NCI-H1417 (cell line): ENCODE results near the gene RAPGEF1.

ENCODE experiments used
- DNase-seq, 3 experiments: peaks; one replicate each; lab custom pipeline; 2025; lab: John Stamatoyannopoulos, UW

The RAPGEF1 gene

DNA sequence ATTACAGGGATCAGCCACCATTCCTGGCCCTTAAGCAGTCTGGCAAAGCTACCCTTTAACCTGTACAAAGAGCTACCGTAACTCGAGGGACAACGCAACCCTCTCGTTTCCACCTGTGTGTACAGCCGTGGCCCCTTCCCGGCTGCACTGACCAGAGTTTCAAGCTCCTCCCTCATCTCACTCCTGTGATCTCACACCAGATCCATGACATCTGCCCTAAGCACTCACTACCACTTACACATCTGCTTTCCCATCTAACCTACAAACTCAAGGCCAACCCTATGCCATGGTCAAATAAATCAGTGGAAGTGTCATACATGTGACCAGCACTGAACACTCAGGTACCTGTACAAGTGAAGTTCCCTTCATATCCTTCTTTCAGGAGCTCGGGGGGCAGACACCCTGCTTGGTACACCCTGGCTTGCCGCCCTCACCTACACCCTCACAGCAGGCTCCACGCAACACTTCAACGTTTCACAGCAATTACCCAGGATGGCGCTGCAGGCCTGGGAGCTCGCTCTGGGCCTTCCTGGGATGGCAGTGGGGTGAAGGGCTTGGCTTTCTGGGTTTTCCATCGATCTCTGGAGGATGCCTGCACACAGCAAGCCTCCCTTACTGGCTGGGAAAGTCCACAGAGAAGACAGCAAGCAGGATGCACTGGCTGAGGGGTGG is 132.8 kb downstream of the RAPGEF1 start:
- DNase-seq = no peak

DNA sequence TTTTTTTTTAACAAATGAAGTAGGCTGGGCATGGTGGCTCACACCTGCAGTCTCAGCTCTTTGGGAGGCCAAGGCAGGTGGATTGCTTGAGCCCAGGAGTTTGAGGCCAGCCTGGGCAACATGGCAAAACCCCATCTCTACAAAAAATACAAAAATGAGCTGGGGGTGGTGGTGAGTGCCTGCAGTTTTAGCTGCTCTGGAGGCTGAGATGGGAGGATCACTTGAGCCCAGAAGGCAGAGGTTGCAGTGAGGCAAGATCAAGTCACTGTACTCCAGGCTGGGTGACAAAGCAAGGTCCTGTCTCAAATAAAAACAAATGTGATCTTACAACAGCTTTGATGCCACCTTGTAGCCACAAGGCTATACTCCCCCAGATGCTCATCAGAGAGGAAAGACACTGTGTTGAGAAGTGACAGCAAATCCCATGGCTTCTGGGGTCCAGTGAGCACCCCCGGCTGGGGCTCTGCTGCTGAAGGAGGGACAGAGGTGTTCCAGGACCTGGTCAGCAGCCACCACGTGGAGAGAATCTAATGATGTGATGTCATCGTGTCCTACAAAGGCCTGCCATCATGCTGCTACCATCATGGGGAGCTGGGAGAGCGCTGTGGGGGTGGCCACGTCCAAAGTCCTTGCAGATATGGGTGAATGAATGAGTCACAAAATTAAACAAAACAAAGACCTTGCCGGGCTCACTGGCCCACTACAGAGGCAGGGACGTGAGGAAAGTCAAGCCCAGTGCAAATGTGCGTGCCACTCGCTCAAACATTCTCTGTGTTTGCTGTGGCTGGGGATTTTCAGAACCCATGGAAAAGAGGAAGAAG is 133.9 kb downstream of the RAPGEF1 start:
- no peak for DNase-seq

DNA sequence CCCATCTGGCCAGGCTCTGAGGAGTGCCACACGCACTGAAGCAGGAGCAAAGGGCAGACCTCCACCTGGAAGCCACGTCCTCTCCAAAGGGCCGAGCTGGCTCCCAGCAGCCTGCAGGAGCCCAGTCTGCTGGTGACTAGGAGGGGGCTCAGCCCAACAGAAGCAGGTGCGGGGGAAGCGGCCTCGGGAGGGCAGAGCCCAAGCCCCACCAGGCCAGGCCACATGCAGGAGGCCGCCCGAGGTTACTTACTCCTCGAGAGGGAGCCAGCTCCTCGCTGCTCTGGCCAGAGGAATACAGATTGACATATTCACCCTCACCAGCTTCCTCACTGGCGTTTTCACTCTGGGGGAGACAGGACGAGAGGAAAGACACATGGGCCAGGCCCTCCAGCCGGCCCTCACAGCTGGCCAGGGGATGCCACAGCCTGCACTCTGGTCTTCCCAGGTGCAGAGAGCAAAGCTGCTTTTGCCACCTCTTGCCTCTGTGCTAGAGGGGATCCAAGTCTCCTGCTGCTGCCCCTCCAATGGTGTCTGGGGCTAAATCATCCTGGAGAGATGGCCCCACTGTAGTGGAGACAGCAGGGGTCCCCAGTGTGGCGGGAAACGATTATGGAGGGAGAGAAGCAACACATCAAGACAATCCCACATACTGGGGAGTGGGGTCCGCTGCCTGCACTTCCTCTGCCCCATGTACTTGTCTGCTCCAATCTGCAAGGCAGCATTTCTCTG is 136.0 kb downstream of the RAPGEF1 start:
- no peak for DNase-seq

DNA sequence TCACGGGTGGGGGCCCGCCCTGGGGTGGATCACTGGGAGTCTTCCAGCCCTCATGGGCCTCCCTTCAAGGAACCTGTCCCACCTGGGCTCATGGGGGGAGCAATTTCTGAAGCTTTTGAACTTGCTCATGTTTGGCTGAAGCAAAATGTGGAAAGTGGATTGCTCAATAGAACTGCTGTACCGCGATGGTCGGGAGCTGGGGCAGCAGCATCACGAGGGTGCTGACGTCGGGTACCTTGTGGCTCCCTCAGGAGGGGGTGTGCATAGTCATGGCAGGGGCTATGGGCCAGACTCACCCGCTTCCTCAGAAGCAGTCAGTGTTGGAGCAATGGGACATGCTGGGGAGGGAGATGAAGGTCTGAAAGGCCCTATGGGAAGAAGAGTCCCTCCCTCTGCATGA is 136.7 kb downstream of the RAPGEF1 start:
- no peak for DNase-seq

DNA sequence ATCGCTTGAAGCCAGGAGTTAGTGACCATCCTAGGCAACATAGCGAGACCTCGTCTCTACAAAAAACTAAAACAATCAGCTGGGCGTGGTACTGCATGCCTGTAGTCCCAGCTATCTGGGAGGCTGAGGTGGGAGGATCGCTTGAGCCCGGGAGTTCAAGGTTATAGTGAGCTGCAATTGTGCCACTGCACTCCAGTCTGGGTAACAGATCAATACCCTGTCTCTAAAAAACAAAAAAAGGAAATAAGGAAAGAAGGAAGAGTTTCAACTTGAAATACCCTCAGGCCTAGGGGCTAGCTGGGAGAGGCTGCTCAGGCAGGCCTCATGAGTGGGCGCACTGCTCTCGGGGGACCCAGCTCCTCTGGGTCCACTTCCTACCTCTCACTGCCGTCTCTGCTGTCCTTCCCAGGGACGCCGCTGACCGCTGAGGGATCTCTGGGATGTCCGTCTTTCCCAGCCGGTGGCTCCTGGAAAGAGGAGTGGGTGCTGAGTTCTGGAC is 138.1 kb downstream of the RAPGEF1 start:
- no peak for DNase-seq

DNA sequence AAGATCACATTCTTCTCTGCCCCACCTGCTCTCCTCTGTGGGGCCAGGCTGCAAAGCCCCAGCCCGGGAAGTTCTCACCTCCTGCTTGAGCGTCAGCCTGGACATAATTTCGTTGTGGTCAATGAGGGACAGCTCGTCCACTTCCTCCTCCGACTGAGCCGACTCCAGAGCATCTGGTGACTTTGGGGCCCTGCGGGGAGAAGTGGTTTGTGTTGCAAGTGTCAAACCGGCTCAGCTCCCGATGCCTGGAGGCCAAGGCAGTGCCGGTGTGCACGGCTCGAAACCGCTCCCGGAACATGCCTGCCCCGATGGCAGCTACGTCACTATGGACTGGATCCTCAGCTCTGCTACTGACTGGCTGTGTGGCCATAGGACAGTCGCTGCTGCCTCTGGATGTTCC is 141.8 kb downstream of the RAPGEF1 start:
- no peak for DNase-seq

DNA sequence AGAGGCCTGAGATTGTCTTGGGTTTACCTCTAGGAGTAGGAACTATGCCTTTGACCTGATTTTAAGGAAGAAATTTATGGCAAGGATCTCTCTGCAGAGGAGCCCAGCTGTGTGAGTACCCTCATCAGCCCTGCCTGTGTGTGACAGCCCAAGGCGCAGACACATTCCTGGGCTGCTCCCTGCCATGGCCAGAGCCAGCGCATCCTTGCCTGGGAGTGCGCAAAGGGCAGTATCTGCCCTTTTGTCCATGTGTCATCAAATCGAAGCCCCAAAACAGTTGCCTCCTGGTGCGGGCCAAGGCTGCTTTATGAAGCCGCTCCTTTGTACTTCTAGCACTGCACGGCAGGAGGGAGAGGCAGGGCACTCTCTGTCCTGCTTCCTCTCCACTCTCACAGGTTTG is 142.6 kb downstream of the RAPGEF1 start:
- no peak for DNase-seq

DNA sequence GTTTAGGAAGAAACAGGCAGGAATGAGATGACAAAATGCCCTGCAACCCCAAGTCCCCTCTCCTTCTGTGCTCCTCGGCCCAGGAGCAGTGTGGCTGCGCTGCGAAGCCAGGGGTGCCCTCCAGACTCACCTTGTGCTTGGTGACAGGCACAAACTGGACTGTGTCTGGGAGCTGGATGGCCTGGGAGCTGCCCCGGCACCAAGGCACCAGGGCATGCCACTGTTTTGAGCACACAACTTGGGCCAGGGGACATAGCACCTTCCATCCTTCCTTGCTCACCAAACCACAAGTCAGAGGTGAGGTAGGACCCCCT is 143.5 kb downstream of the RAPGEF1 start:
- no peak for DNase-seq

DNA sequence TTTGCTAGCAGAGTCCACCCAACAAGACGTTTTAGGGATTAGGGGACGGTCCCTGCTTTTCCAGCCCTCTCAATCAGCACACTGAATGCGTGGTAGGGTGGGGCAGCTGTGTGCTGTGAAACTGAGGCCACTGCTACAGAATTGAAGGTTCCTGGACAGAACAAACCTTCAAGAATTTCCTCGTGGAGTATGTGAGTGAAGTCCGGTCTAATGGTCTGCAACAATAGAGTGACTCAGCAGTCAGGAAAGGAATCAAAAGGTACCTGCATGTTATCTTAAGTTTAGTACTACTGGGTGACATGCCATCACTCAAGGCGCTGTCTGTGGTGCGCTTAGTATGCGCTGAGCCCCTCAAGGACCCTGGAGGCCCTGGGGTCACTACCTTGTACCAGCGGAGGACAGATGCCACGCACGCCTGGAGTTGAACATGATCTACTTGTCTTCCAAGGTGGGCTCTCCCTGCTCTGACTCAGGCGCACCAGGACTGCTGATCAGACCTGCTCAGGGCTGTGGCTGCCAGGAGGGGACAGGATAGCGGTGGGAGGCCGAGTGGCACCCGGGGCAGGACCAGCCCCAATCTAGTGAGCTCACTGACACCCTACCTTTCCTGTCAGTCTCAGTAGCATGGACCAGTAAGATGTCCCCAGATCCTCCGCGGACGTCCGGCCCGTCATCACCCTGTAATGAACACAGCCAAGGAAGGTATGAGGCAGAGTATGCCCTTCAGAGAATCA is 144.0 kb downstream of the RAPGEF1 start:
- no peak for DNase-seq

DNA sequence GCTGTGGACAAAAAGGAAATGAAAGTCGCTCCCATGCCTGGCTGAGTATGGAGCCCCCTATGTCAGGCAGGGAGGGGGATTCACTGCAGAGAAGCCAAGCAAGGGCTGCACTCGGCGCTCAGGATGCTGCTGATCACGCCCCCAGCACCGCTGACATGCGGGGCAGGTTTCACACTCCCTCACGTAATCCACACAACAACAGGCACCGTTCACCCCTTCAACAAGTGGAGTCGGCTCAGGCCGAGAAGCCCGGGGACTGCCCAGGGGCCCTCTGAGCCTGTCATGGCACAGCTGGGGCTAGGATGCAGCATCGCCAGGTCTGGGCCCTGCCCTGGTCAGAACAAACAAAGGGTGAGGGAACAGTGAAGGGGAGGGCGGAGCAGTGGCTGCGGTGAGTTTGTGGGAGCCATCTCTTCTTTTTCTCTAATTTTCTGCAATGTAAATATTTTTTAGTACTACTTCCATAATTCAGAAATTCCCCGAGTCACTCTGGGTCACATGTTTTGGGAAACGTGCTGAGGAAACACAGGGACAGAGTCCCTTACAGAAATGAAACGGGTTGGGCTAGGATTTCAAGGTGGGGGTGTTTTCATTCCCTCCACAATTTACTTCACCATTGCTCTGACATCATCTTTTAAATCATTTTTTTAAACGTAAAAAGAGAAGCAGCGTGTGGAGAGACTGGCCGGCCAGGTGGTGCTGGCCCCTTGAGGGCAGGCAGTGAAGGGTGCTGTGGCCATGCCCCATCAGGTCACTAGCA is 144.8 kb downstream of the RAPGEF1 start:
- no peak for DNase-seq

DNA sequence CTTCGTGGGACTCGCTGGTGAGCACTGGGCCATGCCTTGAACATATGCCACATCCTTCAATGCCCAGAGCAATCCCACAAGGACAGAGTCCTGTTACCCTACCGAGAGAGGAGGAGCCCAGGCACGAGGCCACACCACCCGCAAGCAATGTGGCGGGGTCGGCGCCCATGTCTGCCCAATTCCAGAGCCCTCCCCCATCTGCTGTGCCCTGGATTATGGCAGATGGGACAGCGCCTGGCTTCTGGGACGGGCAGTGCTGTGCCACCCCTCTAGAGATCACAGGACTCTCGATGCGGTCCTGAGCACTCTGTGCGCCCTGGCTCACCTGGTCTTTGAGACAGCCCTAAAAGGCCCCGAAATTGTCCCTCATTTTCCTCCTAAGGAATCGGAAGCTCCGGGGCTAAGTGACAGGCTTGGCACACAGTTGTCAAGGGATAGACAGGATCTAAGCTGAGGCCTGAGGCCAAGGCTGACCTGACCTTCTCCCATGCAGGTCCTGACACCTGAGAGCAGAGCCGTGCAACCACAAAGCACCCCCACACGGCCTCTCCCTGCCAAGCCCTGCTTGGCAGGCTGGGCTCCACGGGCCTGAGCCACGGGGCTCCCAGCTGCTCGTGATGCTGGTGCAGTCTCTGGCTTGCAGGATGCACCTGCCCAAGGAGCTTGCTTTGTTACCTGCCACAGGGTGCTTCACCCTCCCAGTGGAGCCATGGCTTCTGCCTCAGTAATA is 145.8 kb downstream of the RAPGEF1 start:
- DNase-seq = no peak

DNA sequence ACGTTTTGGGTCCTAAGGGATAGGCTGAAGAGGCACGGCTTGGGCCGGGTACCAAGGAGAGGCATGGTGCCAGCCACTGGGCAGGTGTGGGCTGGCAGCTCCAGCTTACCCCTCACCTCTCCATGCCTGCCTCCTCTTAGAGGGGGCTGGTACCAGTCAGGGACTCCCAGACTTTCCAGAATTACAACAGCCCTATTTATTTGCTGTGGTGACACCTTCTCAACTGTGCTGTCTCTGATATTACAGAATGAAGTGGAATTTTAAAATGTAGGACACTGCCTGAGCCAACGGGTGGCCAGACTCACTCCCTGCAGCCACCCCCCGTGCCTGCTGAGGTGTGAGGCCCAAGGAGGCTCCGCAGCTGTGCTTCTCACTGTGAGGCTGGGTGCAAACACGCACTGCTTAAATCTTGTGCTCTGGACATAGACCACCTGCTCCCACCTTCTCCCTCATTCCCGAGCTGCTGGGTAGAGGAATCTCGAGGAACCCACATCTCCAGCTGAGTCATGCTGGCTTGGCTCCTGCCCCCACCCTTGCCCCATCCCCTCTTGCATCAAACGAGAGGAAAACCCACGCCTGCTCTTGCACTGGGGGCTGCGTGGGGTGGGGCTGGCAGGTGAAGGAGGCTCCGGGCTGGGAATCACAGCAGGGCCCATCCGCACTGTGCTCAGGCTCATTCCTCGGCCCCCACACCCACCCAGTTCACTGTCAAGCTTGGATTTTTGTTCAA is 146.6 kb downstream of the RAPGEF1 start:
- DNase-seq = no peak

DNA sequence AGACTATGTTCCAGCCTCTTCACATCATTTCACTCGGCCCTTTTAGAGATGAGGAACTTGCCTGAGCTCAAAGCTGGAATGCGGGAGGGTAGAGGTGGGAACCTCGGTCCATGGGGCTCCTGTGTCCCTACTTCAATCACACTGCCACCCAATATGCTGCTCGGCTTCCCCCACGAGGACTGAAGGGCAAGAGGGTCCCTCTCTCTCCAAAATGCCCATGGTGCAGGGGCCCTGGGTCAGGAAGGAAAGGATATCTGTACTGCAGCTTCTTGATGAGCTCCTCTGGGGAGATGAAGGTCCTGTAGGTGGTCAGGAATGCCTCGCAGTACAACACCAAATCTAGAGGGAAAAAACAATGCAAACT is 148.0 kb downstream of the RAPGEF1 start:
- DNase-seq = no peak

DNA sequence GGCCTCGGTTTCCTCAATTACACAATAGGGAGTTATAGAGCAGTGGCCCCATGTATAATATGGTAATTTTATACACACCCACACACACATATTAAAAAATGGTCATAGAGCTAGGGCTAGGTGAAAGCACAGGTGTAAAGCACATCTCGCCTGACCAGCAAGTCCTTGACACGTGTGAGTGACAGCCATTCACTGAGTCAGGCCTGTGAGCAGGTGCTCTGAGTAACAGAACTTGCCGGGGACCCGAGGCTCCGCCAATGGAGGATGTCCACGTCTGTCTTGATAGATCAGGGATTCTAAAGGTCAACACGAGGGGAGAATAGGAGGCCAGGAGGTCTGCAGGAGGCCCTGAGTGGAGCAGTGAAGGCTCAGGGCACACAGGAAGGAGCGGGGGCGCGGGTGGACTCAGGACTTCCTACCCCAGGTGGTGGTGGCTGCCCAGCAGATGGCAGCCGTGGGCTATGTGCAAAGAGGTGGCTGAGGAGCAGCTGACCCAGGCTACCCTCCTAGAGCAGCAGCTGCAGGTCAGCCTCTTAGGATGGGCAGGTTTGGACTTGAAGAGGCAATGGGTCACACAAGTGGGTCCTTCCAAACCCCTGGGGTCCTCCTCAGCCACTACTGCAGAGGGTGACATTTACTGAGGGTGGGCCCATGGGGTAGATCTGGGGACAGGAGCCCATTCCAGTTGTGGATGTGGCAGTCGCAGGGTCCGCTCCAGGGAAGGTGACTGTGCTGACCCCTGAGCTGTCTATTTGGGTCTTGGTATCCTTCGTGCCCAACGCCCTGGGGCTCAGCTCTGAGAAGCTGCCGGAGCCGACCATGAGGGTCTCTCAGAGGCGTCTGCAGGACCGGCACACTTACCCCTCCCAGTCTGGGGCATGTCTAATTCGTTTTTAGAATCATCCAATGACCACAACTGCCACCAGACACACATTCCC is 148.7 kb downstream of the RAPGEF1 start:
- peak; percentile 60 to 83 (median 61) for DNase-seq

DNA sequence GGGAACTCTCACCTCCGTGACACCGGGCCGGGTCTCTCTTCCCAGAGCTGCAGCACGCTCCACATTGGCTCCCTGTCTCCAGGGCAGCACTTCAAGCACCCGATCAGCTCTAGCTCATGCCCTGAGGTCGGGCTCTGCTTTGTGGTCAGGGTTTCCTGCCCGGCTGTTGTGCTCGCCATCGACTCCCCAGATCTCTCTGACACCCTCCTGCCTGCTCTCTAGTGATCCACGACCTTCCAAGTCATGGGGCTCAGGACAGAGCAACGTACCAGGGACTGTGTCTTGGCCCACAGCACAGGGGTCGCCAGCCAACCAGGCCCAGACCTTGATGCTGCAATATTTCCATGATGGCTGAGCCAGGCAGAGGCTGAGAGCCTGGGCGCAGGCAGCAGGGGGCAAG is 149.4 kb downstream of the RAPGEF1 start:
- no peak for DNase-seq

DNA sequence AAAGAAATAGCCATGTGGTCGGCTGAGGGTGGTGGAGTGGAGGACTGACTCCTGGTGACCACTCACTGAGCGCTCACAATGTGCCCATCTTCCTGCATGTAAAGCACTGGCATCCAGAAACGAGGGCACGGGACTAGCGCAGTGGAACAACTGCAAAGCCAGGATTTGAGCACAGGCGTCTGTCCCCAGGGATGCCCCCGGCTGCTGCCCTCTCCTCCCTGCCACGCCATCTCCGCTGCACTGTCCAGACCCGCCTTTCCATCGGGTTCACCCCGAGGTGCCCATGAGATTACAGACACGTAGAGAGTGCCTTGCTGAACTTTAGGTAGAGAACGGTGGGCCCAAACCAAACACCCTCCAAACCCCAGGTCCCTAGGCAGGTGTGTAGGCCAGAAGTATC is 149.9 kb downstream of the RAPGEF1 start:
- no peak for DNase-seq

DNA sequence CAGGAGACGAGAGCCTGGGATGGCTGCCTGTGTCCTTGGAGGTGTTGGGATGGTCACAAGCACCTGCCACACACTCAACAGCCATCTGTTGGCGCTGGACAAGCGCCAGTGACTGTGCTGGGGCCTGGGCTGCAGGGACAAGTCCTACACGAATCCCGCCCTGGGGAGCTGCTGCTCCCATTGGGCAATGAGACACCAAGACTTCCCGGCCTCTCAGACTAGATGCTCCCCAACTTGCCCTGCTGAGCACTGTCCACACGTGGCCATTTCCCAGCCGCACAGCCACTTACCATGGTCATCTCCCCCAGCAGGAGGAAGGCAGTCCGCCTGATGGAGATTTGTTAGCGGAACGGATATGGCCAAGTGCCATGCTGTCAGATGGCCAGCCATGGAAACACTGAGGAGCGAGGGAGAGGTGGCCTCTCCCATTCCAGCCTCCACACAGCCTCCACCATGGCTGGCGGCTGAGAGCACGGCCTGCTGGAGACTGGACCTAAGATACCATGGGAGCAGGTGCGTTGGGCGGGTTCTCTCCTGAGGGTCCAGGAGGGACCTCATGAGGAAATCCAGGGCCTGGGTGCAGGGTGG is 150.7 kb downstream of the RAPGEF1 start:
- DNase-seq = no peak

DNA sequence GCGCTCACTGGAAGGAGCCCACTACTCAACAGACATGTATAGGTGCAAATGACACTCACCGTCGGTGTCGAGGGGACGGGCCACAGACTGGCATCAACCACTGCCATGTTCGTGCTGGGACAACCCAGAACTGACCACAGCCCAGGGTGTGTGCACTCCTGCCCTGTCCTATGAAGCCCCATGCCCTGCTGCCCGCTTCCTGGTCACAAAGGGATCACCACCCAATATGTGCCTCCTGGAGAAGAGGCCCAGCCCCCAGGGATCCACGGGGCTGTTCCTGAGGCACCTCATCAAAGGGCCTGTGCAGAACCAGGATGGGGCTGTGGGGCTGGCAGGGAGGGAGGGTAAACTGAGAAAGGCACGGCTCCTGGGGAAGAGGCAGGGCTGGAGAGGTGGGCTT is 151.5 kb downstream of the RAPGEF1 start:
- DNase-seq = no peak

DNA sequence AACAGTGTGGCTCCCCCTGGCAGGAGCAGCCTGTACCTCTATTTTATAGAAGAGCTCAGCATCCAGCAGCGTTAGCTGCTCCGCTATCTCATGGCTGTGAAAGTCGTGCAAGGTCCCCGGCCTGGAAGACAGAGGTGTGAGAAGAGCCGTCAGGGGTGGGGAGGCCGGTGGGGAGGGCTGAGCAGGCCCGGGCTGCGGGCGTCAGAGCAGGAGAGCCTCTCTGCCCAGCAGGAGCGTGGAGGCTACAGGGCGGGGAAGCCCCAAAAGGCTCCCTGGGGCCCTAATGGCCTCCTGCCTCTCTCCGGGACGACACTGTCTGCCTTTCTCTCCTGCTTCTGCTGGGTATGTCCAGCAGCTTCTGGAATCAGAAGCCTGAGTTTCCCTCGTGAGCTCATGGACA is 152.0 kb downstream of the RAPGEF1 start:
- no peak for DNase-seq
